Stimulated activated CD4-positive, alpha-beta T cell treated with anti-CD3 and anti-CD28 coated beads, Interleukin-2, amount 100 ng/mL, for 24 hours (primary cell): ENCODE data around the gene LEO1.

Experiments used
- DNase-seq, 2 donors: peaks; one replicate each; pipeline ENCODE4 v3.0.0-alpha.2; 2020

The LEO1 gene

DNA sequence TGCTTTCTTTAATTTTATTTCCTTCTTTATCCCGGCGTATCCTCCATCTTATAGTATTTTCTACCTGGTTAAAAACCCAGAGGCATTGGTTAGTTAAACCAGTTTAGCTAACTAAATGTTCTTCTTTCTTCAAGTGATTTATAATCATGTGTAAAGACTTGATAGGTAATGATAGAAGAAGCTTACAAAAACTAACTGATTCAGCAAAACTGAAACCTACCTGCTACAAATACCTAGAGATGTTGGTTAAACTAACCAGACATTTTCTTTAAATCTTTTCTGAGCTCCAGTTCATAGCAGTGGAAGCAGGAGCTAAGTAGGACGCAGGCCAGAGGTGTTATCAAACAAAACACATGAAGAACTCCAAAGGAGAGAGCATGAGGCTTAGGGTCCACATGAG, 44.8 kb downstream of the LEO1 start:
- DNase-seq, result no peak

DNA sequence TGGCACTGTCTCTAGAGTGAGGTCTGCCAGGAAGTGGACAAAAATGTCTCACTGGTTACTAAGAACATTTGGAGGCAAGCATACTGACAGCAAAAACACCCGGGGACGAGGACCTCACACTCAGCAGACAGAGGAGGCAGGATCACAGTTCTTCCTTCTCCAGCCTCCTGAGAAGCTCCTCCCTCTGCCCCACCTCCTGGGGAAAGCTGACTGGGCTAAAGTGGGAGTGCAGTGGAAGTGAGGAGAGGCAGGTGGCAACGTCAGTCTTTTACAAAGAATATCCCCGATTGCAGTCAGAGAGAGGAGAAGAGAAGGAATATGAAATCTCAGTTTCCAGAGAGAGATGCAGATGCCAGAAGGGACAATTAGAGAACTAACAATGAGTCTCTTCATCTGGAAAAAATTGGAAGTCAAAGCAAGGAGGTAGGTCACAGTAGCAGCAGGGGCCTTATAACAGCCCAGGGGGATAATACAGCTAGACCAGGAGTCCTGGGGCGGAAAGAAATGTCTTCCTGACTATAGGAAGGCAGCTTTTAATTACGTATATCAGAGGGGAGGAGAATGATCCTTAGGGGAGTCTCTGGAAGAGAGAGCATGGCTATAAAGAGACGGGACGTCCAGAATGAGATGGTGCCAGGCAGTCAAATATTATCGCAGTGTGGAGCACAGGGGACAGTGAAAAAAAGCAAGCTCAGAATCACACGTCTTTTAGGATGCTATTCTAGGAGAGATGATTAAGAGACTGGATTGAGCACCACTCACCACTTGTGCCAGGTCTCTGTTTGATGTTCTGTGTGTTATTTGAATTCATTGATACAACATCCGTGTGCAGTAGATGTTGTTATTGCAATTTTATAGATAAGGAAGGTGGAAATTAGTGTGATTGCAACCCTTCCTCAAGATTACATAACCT, 47.2 kb downstream of the LEO1 start:
- DNase-seq, result no peak

DNA sequence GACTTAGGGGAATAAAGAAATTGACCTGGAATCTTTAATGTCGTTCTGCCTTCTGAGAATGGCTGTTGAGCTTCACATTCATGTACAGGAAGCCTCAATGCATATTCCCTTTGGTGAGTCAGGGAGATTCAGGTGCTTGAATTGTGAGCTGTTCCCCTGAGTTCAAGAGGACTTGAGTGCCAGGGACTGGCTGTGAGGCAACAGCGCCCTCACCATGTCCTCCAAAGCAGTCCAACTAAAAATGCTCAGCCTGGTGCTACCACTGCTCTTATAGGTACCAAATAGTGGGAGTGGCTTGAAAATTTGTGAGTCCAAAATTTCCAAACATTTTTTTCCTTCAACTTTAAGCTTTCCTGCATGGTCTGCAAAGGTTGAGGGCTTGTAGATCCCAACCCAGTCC, 54.1 kb downstream of the LEO1 start:
- no peak for DNase-seq

DNA sequence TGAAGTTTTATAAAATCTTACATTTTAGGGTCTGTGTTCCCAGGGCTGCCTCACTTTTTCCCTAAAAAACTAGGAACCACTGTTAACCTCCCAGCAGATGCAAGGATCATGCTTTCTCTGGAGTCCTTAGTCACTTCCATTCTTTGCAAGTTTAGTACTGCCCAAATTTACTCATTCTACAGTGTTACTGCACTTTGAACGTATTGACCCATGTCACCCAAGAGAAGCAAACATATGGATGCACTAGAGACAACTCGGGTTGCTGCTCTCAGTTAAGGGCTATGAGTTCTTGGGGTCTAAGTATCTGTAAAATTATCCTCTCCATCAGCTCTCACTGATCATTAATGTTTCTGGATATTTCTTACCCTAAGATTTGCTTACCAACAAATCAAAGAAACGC, 59.0 kb downstream of the LEO1 start:
- DNase-seq, result no peak

DNA sequence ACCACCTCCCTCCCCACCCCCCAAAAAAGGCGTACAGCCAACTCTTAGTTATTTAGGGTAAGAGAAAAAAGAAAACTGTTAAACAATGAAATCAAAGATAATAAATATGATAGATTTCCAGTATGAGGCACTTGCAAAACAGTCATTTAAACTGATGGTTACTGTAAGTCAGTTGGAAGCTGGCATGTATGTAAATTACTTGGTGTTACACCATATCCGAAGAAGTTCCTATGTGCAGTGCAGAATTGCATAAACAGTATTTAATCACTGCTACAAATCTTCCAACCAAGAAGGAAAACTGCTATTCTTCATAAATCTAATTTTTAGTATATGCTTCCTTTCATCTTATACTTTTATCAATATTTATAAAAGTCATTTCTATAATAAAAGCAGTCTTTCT, 62.0 kb downstream of the LEO1 start:
- no peak for DNase-seq

DNA sequence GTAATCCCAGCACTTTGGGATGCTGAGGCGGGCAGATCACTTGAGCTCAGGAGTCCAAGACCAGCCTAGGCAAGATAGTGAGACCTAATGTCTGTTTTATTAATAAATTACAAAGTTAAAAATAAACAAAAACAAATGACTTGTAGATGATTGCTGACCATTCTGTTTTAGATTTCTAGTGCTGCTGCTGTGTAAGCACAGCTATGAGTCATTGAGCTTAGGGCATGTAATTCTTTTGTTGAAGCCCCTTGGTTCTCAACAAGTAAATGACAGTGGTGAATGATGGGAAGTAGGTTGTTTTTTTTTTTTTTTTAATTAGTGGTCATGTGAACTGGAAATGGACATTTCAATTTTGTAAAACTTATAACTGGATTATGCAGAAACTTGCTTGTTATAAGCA, 63.3 kb downstream of the LEO1 start:
- no peak for DNase-seq

DNA sequence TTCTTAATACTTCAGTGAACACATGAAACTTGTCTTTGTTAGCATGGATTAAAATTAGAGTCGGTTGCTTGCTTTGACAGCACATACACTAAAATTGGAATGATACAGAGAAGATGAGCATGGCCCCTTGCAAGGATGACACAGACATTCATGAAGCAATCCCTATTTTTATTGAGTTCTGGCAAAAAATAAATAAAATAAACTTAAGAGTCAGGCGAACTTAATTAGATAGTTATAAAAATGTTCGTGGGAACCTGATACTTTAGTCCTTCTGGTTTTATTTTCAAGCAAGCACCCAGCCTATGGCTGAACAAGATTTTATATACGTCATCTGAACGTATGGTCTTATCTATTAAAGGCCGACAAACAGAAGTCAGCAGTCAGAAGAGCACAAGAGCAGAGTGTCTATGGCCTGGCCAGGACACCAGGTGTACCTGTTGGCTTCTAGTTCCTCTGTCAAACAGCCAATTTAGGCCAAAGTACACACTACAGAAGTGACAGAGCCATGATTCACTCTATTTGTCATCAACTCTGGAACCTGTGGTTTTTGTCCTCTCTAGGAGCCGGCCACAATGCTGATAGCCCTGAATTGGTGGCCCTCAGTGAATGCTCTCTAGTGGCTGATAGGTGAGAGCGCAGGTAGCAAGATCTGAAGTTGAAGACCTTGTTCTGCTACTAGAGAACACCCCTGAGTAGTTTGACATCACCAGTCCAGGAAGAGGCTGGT, 64.3 kb downstream of the LEO1 start:
- no peak for DNase-seq

DNA sequence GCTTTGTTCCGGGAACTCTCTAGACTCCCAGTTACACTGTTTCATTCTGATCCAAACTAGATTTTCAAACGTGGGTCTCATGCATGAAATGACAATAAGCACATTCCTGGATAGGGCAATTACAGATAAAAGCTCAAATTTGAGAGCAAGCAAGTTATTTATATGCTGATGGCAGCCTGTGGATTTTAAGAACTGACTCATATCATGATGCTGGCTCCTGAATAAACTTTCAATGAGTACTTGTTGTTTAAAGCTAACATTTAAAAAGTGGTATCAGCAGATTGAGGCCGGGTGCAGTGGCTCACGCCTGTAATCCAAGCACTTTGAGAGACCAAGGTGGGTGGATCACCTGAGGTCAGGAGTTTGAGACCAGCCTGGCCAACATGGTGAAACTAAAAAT, 66.6 kb downstream of the LEO1 start:
- no peak for DNase-seq

DNA sequence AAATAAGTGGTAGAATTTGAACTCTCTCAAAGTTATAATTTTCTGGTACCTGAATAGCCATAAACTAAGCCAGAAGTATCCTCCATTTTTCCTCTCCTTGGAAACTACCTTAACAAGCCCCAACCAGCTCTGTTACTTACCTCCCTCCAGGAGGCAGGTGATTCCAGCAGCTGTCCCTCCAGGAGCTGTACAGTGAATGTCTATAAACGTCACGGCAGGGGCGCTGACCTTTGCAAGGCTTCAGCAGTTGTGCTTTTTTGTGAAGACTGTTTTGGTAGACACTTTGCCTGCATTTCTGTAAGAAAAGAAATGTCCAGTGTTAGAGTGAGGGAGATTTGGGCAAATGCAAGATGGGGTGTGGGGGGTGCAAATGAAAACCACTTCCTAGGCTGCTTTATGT, 67.2 kb downstream of the LEO1 start:
- DNase-seq, result no peak

DNA sequence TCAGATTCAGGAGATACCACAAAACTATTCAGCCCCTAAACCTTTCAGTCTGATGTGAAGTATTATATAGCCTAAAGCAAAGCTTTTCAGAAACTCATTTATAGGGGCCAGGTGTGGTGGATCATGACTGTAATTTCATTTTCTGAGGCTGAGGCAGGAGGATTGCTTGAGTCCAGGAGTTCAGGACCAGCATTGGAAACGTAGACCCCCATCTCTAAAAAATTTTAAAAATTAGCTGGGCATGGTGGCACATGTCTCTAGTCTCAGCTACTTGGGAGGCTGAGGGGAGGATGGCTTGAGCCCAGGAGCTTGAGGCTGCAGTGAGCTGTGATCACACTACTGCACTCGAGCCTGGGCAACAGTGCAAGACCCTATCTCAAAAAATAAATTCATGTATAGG, 82.1 kb downstream of the LEO1 start:
- no peak for DNase-seq

DNA sequence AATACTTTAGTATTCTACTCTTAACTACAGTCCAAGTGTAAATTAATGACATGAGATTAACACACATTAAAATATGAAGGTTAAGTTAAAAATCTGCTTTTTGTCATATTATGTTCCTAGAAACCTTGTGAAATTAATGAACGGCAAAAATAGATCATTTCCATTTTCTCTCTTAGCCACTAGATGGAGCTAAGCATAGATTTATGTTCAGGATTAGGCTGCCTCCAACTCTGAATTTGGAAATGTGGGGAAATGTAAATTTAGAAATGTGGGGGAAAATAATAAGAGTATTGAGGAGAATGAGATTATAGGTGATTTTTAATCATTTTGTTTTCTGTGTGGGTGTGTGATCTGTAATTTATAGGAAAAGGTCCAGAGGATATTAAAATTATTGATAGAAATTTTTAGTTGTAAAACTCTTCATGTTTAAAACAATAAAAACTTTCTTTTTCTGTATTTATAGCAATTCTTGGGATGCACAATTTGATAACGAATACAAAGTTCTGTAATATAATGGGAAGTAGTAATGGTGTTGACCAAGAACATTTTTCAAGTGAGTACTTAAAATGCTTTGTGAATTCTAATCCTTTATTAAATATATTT, 82.9 kb downstream of the LEO1 start:
- DNase-seq, result no peak
